ENCODE results near the gene CWF19L2.
"Not testable (repeated sequence)": the region's sequence is repeated elsewhere in the genome, so short reads cannot be mapped to it uniquely, and the experiment has no call there.

The CWF19L2 gene

GRCh38 chr11:107430525-107430924 is 27.1 kb downstream of the CWF19L2 start:
- no peak for DNase-seq

- no peak for DNase-seq
Measured at GRCh38 chr11:107427569-107428180, 29.9 kb downstream of the CWF19L2 start.

- no peak for DNase-seq
Measured at GRCh38 chr11:107413352-107413751, 44.3 kb downstream of the CWF19L2 start.

GRCh38 chr11:107408762-107409211 is 48.8 kb downstream of the CWF19L2 start:
- no peak for DNase-seq

DNA sequence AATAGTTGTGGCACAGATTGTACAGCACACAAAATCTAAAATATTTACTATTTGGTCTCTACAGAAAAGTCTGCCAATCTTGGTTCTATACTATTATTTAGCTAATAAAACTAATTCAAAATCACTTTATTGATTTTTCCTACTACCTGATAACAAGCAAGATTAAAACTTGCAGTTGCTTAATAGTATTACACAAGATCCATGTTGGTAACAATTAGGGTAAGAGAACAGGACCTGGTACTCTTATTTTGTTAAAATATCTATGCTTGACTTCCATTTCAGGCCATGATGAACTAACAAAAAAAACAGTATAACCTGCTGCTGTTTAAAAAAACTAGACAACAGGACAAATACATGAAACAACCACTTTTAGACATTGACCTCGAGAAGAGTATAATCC is 52.4 kb downstream of the CWF19L2 start:
- no peak for DNase-seq

DNA sequence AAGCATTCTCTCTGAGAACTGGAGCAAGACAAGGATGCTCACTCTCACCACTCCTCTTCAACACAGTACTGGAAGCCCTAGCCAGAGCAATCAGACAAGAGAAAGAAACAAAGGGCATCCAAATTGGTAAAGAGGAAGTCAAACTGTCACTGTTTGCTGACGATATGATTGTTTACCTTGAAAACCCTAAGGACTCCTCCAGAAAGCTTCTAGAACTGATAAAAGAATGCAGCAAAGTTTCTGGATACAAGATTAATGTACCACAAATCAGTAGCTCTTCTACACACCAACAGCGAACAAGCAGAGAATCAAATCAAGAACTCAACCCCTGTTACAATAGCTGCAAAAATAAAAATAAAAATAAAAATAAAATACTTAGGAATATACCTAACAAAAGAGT is 56.5 kb downstream of the CWF19L2 start:
- not testable (repeated sequence) for DNase-seq

DNA sequence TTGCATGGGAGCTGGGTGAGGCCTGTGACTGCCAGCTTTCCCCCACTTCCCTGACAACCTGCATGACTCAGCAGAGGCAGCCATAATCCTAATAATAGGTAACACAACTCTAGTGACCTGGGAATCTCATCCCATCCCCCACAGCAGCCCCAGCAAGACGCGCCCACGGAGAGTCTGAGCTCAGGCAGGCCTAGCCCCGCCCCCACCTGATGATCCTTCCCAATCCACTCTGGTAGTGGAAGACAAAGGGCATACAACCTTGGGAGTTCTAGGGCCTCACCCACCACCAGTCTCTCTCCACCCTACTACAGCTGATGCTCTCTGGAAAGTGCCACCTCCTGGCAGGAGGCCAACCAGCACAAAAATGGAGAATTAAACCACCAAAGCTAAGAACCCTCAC is 60.3 kb downstream of the CWF19L2 start:
- no peak for DNase-seq

DNA sequence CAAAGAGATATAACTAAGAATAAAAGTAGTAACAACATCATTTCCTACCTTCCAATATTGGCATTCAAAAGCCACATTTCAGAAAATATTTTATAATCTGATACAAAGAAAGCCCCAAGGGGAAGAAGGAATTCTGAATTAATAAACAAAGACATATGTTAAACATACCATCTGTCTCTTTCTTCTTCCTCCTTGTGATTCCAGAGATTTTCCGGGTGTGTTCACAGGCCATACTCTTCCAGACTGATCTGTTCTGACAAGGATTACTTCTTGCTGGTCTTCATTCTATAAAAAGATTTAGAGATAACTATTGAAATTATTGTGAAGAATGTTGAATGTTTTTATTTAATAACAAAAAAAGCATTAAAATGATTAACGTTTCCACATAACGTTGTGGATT is 65.0 kb downstream of the CWF19L2 start:
- no peak for DNase-seq

DNA sequence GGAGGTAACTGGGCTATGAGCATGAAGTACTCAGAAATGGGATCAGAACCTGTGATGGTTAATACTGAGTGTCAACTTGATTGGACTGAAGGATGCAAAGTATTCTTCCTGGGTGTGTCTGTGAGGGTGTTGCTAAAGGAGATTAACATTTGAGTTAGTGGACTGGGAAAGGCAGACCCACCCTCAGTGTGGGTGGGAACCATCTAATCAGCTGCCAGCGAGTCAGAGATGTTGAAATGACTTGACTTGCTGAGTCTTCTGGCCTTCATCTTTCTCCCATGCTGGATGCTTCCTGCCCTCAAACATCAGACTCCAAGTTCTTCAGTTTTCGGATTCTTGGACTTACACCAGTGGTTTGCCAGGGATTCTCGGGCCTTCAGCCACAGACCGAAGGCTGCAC is 66.9 kb downstream of the CWF19L2 start:
- DNase-seq: not testable (repeated sequence)

DNA sequence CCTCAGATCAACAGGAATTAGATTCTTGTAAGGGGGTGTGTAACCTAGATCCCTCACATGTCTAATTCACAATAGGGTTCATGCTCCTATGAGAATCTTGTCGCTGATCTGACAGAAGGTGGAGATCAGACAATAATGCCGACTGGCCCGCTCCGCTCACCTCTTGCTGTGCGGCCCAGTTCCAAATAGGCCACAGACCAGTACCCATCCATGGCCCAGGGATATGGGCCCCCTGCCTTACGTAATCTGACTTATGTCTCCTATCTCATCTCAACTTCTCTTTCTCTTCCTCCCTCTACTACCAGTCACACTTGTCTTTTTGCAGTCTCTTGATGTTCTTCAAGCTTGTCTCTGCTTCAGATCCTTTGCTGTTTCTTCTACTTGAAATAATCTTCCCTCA is 70.0 kb downstream of the CWF19L2 start:
- no peak for DNase-seq

- no peak for DNase-seq
Measured at GRCh38 chr11:107385361-107385981, 72.2 kb downstream of the CWF19L2 start.

DNA sequence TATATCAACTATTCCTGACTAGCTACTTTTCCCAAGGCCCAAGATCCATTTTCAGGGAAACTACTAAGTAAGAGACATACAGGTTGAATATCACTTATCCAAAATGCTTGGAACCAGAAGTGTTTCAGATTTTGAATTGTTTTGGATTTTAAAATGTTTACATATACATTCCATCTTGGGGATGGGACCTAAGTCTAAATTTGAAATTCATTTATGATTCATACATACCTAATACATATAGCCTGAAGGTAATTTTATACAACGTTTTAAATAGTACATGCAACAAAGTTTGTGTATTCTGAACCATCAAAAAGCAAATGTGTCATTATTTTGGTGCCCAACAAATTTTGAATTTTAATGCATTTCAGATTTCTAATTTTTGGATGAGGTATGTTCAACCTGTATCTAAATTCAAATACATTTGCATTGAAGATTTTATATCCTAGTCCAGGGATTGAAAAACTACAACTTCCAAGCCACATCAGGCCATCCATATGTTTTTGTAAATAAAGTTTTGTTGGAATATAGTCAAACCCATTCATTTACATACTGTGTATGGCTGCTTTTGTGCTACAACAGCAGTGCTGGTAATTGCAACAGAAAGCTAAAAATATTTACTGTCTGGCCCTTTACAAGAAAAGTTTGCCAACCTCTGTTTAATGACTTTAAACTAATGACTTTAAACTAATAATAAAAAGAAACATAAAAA is 73.3 kb downstream of the CWF19L2 start:
- DNase-seq: no peak

DNA sequence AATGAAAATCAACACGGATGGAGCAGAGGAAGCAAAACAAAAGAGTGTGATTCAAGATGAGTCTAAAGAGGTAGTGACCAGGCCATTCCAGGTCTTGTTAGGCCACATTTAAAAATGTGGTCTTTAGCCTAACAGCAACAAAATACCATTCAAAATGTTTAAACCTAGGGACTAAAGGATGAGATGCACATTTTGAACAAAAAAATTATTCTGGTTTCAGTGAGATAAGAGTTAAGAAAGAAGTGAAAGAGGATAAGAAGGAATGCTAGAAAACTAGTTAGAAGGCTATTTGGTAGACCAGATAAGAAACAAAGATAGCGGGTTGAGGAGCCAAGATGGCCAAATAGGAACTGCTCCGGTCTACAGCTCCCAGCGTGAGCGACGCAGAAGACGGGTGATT is 85.2 kb downstream of the CWF19L2 start:
- DNase-seq: no peak

- DNase-seq: no peak
Measured at GRCh38 chr11:107370390-107370789, 87.2 kb downstream of the CWF19L2 start.

DNA sequence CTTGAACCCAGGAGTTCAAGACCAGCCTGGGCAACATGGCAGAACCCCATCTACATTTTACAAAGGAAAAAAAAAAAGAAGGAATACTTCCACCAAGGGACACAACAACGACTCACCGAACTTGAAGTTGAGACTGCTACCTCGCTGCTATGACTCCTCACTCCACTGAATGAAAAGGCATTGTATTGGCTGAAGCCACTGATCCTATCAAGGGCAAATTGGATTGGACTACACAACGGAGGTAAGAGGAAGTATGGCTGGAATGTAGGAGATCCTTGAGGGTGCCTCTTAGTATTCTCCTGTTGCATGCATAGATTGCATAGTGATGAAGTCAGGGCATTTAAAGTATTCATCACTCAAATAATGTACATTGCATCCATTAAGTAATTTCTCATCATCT is 97.9 kb downstream of the CWF19L2 start:
- DNase-seq: no peak

- DNase-seq: no peak
Measured at GRCh38 chr11:107357877-107358276, 99.7 kb downstream of the CWF19L2 start.

- no peak for DNase-seq
Measured at GRCh38 chr11:107354780-107355179, 102.8 kb downstream of the CWF19L2 start.

DNA sequence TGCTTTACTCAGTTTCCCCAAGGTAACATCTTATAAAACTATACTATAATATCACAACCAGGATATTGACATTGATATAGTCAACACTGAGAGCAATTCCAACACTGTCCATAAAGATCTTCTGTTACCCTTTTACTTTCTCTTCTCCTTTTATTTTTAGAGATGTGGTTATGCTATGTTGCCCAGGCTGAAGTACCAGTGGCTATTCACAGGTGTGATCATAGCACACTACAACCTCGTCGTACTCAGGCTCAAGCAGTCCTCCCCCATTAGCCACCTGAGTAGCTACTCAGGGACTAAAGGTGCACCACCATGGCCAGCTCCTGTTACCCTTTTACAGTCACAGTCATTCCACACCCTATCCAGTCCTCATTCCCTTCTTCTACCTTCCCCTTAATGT is 119.7 kb downstream of the CWF19L2 start:
- no peak for DNase-seq

GRCh38 chr11:107331728-107332127 is 125.9 kb downstream of the CWF19L2 start:
- no peak for DNase-seq

DNA sequence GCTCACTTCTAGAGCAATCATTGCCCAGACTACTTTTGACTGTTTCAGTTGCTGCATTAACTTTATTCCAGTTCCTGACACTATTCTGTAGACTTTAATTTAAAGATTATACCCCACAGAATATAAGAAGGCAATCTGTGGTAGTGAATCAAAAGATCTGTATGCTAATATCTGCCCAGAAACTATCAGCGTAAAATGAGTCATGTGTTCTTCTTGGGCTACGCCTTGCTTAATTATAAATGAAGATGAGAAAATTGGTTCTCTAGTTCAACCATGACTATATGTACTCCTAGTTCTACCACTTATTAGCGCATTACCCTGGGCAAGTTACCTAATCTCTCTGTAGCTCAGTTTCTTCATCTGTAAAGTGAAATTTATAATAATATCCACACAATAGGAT is 128.5 kb downstream of the CWF19L2 start:
- DNase-seq: no peak

DNA sequence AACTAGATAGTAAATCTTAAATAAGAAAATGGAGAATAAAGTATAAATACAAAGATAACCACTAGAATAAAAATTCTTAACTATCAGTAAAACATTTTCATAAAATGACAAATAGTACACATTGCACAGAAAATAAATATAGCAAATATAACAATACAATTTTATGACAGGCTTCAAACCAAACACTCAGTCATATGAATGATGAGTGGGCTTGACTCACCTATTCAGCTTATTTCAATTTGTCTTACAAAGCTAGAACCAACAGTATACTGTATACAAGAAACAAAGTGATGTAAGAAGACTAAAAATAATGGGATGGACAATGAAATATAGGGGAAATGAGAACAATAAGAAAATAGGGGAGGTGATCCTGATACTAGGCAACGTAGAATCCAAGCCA is 141.2 kb downstream of the CWF19L2 start:
- no peak for DNase-seq

DNA sequence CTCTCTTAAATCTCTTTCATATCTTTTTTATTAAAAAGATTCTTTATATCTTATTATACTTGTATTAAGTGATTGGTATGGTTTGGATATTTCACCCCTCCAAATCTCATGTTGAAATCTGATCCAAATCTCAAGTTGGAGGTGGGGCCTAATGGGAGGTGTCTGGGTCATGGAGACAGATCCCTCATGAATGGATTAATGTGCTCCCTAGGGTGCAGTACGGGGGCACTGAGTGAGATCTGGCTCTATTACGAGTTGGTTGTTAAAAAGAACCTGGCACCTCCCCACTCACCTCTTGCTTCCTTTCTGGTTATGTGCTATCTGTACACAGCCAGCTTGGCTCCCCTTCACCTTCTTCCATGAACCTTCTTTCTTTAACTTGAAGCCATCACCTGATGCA is 149.6 kb downstream of the CWF19L2 start:
- DNase-seq: no peak

DNA sequence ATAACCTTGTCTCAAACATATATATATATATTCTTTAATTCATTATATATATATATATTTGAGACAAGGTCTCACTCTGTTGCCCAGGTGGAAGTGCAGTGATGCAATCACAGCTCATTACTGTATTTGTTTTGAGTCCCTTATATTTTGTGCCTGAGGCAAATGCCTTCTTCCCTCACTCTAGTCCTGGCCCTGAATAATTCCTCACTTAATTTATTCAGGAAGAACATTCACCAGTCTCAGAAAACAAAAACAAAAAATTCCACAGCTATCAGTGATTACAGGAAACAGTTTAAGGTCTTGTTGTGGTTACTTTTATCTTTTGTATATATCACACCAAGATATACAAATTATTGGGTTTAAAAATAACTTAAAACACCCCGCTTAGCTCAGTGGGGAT is 155.7 kb downstream of the CWF19L2 start:
- no peak for DNase-seq

DNA sequence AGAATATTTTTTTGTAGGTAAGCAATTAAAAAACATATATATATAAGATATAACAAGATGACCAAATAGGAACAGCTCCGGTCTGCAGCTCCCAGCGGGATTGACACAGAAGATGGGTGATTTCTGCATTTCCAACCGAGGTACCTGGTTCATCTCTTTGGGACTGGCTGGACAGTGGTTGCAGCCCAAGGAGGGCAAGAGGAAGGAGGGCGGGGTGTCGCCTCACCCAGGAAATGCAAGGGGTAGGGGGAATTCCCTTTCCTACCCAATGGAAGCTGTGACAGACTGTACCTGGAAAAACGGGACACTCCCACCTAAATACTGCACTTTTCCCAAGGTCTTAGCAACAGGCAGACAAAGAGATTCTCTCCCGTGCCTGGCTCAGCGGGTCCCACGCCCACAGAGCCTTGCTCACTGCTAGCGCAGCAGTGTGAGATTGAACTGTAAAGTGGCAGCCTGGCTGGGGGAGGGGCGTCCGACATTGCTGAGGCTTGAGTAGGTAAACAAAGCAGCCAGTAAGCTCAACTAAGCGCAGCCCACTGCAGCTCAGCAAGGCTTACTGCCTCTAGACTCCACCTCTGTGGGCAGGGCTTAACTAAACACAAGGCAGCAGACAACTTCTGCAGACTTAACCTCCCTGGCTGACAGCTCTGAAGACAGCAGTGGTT is 163.8 kb downstream of the CWF19L2 start:
- peak; percentile 56 for DNase-seq

Data from NCI-H510A treated with DMSO at 0.1 percent for 48 hours (cell line).